NT2/D1 (cell line): ENCODE measurements around the gene GPR162.

Experiments used
- SUZ12 ChIP-seq: IDR thresholded peaks from 2 replicates; pipeline ENCODE4 v1.6.1; 2011; ENCODE audit not compliant: insufficient read length, insufficient read depth; ENCODE audit errors: extremely low read depth
- ZNF274 ChIP-seq: IDR thresholded peaks from 2 replicates; pipeline ENCODE4 v1.6.1; 2011; ENCODE audit warnings: mild to moderate bottlenecking, low read depth, low read length

GRCh38 chr12:6784761-6785160 lies 36.9 kb upstream of the GPR162 start:
- TF ChIP-seq ZNF274 (no peak), SUZ12 (no peak)
